ENCODE data around the gene CD80.

DNA sequence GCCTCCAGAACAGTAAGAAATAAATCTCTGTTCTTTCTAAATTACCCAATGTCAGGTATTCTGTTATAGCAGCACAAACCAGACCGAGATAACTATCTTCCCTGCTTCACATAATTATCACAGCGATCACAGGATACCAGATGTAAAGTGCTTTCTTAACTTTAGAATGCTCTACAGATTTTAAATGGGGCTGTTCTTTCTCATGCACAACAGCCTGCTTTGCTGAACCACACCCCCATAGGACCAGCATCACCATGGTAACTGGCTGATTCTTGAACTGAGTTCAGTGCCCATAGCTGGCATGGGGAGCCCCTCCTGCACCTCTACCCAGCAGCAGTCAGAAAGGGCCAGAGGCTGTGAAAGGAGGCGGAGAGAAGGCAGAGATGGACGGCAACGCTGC, 7.8 kb downstream of the CD80 start:
- TF ChIP-seq, protein P1, sequence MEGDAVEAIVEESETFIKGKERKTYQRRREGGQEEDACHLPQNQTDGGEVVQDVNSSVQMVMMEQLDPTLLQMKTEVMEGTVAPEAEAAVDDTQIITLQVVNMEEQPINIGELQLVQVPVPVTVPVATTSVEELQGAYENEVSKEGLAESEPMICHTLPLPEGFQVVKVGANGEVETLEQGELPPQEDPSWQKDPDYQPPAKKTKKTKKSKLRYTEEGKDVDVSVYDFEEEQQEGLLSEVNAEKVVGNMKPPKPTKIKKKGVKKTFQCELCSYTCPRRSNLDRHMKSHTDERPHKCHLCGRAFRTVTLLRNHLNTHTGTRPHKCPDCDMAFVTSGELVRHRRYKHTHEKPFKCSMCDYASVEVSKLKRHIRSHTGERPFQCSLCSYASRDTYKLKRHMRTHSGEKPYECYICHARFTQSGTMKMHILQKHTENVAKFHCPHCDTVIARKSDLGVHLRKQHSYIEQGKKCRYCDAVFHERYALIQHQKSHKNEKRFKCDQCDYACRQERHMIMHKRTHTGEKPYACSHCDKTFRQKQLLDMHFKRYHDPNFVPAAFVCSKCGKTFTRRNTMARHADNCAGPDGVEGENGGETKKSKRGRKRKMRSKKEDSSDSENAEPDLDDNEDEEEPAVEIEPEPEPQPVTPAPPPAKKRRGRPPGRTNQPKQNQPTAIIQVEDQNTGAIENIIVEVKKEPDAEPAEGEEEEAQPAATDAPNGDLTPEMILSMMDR (IDR thresholded peaks at IDR 0.05): no peak
- TF ChIP-seq POLR2A (IDR thresholded peaks at IDR 0.05): no peak

All from esophagus squamous epithelium (tissue), 4 donors.